HG03139 (cell line): Measurements from ENCODE around the gene CXXC5.

Source experiments
- ATAC-seq: cut with Tn5 transposase; IDR thresholded peaks from one replicate; pipeline ENCODE4 v1.9.1; 2021; ENCODE audit not compliant: unreplicated experiment

The CXXC5 gene

GRCh38 chr5:139651043-139651834 is 3.1 kb downstream of the CXXC5 start:
- ATAC-seq, result no peak

GRCh38 chr5:139651853-139652787 is 4.0 kb downstream of the CXXC5 start:
- no peak for ATAC-seq

GRCh38 chr5:139652788-139653241 is 4.7 kb downstream of the CXXC5 start:
- ATAC-seq, result peak; percentile 30

DNA sequence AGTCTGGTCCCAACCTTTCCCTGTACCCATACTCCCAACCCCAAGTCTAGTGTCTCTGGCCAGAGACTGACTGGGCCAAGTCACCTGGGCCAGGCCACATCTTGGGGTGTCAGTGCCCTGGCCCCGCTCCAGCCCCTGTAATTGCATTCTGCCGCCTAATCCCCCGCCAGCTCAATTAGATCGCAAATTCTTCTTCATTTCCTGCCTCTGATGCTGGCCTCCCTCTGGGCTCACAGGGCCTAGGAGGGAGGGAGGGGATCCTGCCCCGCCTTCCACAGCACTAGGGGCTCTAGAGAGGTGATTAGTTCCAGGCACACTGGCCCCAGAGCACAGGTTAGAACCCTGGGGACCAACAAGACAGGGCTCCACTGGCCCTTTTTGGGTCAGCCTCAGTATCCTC is 5.5 kb downstream of the CXXC5 start:
- ATAC-seq, result no peak

DNA sequence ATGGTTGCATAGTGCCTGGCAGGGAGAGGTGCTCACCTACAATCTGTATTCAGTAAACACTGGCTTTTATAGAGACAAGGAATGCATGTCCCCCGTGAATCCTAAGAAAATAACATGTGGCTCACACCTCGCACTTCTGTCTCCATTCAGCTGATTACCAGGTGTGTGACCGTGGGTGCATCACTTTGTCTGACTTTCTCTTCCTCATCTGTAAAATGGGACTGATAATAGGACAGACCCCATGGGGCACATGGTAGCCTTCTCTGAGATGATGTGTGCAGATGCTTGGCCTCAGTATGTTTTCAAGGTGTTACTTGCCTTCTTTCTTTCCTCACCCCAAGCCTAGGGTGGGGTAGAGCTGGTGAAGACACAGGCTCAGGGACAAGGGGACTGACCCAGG is 6.3 kb downstream of the CXXC5 start:
- no peak for ATAC-seq

GRCh38 chr5:139654871-139655491 is 6.8 kb downstream of the CXXC5 start:
- no peak for ATAC-seq

DNA sequence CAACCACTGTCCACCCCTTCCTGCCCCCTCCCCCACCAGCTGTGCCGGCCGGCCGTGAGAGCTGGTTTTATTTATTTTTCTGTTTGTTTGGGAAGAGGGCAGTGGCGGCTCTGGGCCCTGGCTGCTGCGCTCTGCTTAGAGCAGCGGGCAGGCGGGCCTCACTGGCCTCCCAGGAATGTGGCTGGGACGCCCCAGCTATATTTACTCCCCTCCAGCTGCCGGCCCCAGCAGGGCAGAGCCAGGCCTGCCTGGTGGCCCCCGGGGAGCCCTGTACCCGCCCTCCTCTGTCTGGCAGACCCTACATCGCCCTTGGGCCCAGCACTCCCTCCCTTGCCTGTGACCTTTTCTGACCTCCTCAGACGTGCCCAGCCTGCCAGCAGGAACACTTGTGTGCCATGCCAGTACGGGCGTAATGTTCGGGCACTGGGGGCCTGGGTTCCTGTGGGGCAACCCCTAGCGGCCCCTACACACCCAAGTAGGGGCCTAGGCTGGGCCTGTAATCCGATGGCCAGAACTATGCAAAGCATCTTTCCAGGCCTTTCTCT is 7.7 kb downstream of the CXXC5 start:
- ATAC-seq, result no peak

- no peak for ATAC-seq
Observed at GRCh38 chr5:139657363-139658321, 9.5 kb downstream of the CXXC5 start.

- no peak for ATAC-seq
Observed at GRCh38 chr5:139658501-139658927, 10.4 kb downstream of the CXXC5 start.

DNA sequence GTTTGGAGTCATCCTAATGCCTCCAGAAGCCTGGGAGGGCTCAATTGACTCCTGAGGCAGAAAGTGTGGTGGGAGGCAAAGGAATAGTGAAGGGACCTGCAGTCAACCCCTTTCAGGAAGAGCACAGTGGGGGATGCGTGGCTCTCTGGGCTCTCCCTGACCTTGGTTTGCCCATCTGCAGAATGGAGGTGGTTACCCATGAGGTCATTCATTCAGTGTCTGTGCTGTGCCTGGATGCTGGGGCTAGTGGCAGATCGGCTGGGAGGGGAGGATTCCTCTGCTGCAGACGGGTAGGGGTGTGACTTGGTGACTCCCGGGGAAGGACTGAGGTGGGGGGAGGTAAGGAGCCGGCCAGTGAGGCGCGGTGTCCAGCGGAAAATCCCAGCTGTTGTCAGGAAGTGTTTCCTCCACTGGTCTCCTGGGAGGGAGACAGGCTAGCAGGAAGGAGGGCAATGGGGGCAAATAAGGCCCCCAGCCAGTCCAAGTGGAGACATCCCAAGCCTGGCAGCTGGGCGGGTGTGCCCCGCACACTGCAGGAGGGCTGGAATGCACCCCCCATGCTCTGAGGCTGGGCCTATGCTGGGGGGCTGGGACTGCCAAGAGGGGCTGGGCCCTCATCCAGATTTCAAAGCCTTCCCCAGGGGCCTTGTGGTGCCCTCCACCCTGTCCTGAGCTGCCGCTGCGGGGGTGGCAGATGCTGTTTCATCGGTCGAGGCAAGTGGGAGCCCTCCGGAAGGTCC is 10.9 kb downstream of the CXXC5 start:
- ATAC-seq, result no peak

- no peak for ATAC-seq
Observed at GRCh38 chr5:139659695-139660101, 11.5 kb downstream of the CXXC5 start.

DNA sequence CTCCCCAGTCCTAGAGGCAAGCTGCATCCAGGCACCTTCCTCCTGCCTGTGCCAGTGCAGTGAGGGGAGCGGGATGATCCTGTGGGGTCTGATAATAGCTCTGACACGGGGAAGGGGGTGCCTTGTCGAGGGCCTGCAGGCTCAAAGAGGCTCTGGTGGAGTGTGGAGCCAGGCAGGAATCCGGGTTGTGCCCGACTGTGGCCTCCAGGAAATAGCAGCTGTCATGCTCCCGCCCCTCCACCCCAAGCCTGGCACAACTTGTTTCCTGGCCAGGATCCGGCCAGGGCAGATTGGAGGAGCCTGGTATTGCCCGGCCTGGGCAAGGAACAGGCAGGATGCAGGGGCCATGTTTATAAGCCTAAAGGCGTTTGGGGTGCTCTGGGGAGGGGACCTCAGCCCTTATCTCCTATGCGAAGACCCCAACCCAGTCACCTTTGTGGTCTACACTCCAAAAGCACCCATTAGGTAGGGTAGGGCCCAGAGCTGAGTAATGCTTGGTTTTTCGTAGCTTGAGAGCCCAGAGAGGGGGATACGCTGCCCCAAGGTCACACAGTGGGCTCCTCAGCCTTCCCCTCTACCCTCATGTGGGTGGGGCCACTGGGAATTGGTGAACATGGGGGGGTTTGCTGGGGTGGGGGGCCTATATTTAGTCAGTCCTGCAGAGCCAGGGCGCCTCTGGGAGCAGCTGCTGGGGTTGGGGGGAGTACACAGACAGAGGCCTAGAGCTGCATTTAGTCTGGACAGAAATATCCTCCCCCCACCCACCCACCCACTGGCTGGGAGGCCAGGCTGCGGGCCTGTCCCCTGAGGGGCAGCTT is 12.2 kb downstream of the CXXC5 start:
- no peak for ATAC-seq

DNA sequence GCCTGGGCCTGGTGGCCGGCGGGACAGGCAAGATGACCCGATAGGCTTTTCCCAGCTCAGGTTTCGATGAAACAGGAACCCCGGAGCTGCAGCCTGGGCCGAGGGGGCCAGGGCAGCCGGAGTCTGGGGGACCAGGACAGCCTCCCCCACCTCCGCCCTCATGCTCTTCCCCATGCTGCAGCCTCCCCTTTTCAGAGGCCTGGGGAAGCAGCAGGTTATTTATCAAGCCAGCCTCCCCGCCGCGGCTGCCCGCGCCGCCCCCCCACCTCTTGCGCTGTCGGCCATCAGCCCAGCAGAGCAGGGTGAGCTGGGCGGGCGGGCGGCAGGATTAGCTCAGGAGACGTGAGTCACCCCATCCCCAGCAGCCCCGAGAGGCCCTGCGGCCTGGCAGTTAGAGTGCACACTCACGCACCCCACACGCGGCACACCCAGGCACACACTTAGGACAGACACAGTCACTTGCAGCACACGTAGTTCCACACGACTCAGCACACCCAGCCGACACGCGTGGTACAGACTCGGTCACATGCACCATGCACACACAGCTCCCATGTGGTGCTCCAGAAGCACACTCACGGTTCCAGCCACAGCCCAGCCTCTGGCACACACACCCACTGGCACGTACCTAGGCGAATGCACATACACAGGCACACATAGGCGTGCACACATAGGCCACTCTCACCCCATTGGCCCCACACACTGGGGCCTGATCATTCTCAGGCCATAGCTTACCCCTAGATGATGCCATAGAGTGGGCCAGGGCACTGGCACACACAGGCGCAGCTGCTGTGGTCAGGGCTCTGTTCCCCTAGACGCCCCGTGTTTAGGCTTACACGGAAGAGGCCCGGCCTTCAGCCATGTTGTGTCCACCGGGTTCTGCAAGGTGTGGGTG is 13.0 kb downstream of the CXXC5 start:
- no peak for ATAC-seq

DNA sequence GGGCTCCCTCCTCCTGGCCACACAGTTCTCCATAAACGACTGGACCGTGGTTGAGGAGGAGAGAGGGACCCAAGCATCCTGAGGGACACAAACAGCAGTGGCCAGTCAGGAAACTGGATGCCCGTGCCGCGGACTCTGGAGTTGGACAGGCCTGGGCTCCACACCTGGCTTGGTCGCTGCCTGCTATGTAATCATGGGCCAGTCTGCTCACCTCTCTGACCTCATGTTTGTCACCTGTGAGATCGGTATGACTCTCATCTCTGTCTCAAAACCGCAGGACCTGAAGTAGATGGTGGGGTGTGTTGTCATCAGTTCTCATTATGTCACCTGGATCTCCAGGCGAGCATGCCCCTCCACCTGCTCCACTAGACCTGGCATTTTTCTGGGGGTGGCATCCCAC is 14.5 kb downstream of the CXXC5 start:
- ATAC-seq, result no peak

DNA sequence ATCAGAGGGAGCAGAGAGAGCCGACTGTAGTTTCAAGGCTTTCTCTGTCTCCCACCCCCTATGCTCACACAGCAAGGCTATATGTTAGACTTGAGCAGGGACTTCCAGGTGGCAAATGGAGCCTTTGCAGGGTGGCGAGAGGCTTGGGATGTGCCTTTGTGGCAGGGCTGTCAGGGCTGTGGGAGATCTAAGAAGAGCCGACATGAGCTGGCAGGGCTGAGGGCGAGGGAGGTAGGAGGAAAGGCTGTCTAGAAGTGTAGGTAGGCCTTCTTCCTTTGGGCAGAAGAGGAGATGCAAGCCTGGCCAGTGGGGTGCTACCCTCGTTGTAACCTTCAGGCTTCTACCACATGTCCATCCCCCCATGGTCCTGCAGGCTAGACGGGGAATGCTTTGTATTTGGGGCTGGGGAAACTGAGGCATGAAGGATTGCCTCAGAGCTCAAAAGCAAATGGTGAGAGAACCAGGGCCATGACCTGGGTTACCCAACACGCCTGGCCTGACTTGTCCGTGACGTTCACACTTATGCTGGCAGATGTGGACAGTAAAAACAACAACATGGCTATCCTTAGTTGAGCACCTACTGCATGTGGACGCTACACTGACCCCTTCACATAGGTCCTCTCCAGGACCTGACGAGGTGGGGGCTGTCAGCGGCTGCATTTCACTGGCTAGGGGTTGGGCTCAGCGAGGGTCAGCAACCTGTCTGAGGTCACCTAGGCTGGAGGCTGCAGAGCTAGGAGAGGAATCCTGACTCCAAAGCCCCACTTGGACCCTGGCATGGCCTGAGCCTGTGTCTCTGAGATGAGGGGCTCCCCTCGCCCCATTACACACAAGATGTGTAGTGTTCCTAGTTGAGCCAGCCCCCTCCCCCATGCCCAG is 15.3 kb downstream of the CXXC5 start:
- ATAC-seq, result no peak

- no peak for ATAC-seq
Observed at GRCh38 chr5:139664086-139664693, 16.0 kb downstream of the CXXC5 start.
